Measurements from ENCODE around the gene BEX3.
"Not testable (repeated sequence)": the region's sequence is repeated elsewhere in the genome, so short reads cannot be mapped to it uniquely, and the experiment has no call there.

The BEX3 gene

GRCh38 chrX:103376118-103376978, at the start of gene BEX3:
TSS of gene BEX3 (plus strand) at chrX:103376538. CDS start at chrX:103377522, 984 bp downstream.
- DNase-seq (ENCODE audit: low read depth in 2 of 2) = no peak

- DNase-seq (ENCODE audit: low read depth in 2 of 2) = no peak
Measured at GRCh38 chrX:103329991-103330390, 46.3 kb upstream of the BEX3 start, which contains the start of gene TCEAL7. TSS of gene TCEAL7 (plus strand) at chrX:103330239. CDS start at chrX:103331404, 1,165 bp downstream.

GRCh38 chrX:103330681-103331288, 45.6 kb upstream of the BEX3 start:
- DNase-seq (ENCODE audit: low read depth in 2 of 2) = no peak

- no peak for DNase-seq (ENCODE audit: low read depth in 2 of 2)
Measured at GRCh38 chrX:103338663-103339062, 37.7 kb upstream of the BEX3 start.

GRCh38 chrX:103343105-103343504, 33.2 kb upstream of the BEX3 start:
- no peak for DNase-seq (ENCODE audit: low read depth in 2 of 2)

- no peak for DNase-seq (ENCODE audit: low read depth in 2 of 2)
Measured at GRCh38 chrX:103344606-103345005, 31.7 kb upstream of the BEX3 start.

GRCh38 chrX:103347682-103348397, 28.5 kb upstream of the BEX3 start:
- DNase-seq (ENCODE audit: low read depth in 2 of 2) = no peak

GRCh38 chrX:103356130-103356798, 20.1 kb upstream of the BEX3 start, which contains the start of gene TCEAL9:
TSS of gene TCEAL9 (plus strand) at chrX:103356506. CDS start at chrX:103357685, 1,179 bp downstream.
- no peak for DNase-seq (ENCODE audit: low read depth in 2 of 2)

- no peak for DNase-seq (ENCODE audit: low read depth in 2 of 2)
Measured at GRCh38 chrX:103356858-103357257, 19.5 kb upstream of the BEX3 start.

GRCh38 chrX:103357871-103358270, 18.5 kb upstream of the BEX3 start:
- no peak for DNase-seq (ENCODE audit: low read depth in 2 of 2)

GRCh38 chrX:103359605-103360004, 16.7 kb upstream of the BEX3 start:
- DNase-seq (ENCODE audit: low read depth in 2 of 2) = not testable (repeated sequence)

- no peak for DNase-seq (ENCODE audit: low read depth in 2 of 2)
Measured at GRCh38 chrX:103360092-103360491, 16.2 kb upstream of the BEX3 start.

- no peak for DNase-seq (ENCODE audit: low read depth in 2 of 2)
Measured at GRCh38 chrX:103360916-103361315, 15.4 kb upstream of the BEX3 start.

GRCh38 chrX:103361798-103362197, 14.5 kb upstream of the BEX3 start:
- DNase-seq (ENCODE audit: low read depth in 2 of 2) = no peak

GRCh38 chrX:103362474-103362873, 13.9 kb upstream of the BEX3 start:
- DNase-seq (ENCODE audit: low read depth in 2 of 2) = no peak

GRCh38 chrX:103363046-103363445, 13.3 kb upstream of the BEX3 start:
- DNase-seq (ENCODE audit: low read depth in 2 of 2) = no peak

- DNase-seq (ENCODE audit: low read depth in 2 of 2) = no peak
Measured at GRCh38 chrX:103367502-103367901, 8.8 kb upstream of the BEX3 start.

GRCh38 chrX:103369479-103369878, 6.9 kb upstream of the BEX3 start:
- no peak for DNase-seq (ENCODE audit: low read depth in 2 of 2)

- no peak for DNase-seq (ENCODE audit: low read depth in 2 of 2)
Measured at GRCh38 chrX:103372886-103373285, 3.5 kb upstream of the BEX3 start.

- no peak for DNase-seq (ENCODE audit: low read depth in 2 of 2)
Measured at GRCh38 chrX:103373581-103373980, 2.8 kb upstream of the BEX3 start.

GRCh38 chrX:103376979-103377324, 614 bp downstream of the BEX3 start:
- no peak for DNase-seq (ENCODE audit: low read depth in 2 of 2)

- no peak for DNase-seq (ENCODE audit: low read depth in 2 of 2)
Measured at GRCh38 chrX:103378990-103379389, 2.7 kb downstream of the BEX3 start.
